Measurements from ENCODE around the gene ASB8.
"Not testable (repeated sequence)": the region's sequence is repeated elsewhere in the genome, so short reads cannot be mapped to it uniquely, and the experiment has no call there.

Gene ASB8

DNA sequence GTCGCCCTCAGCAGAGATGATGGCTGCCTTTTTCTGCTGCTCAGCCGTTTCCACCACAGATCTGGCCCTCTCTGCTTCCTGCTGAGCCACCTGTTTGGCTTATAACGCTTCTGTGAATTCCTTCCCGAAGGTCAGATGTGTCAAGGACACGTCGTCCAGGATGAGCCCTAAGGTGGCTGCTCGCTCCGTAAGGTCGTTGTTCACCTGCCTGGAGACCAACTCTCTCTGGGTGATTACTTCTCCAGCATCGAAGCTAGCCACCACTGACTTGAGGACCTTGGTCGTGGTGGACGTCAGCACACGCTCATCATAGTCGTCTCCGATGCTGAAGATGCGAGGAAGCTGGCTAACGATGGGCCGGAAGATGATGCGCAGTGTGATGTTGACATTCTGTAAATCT is 11.7 kb upstream of the ASB8 start:
- Mint-ChIP-seq H3K4me3 (no peak overlapping the region), H3K9me3 (no peaks in the 10 kb centered on the region), H3K27ac (no peak overlapping the region), H3K27me3 (peaks cover 8% of the 10 kb centered on the region), H3K4me1 (ENCODE audit: low read depth) (no peaks in the 10 kb centered on the region), H3K36me3 (ENCODE audit: low read depth) (no peaks in the 10 kb centered on the region)
- no peak for DNase-seq

DNA sequence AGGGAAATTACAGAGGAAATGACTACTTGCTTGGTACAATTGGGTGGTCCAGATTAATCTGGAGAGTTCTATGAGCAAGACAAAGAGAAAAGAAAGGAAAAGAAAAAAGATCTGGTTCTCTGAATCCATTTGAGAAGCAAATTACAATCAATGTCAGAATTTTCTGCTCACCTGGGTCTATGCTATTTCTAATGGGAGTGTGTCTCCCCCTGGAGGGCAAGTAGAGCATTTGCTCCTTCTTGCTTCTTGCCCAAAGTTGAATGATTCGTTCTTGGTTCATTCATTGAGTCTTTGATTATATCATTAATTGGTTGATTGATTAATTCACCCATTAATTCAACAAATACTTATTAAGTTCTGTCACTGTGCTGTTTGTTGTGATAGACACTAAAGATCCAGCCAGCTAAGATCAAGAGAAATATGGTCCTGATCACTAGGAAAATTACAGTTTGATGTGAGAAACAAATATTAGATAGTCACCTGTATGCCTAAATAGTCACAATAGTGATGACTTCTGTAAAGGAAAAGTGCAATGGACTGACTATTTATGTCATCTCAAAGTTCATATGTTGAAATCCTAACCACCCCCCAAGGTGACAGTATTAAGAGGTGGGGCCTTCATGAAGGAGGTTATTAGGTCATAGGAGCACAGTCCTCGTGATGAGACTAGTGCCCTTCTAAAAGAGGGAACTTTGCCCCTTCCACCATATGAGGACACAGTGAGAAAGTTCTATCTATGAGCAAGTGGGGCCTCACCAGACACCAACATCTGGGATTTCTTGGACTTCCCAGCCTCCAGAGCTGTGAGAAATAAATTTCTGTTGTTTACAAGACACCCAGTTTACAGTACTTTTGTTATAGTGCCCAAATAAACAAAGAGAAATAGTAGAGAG is 8.0 kb upstream of the ASB8 start:
- Mint-ChIP-seq H3K9me3 (no peaks in the 10 kb centered on the region), H3K27me3 (peaks cover 8% of the 10 kb centered on the region), H3K36me3 (ENCODE audit: low read depth) (no peaks in the 10 kb centered on the region), H3K27ac (no peak overlapping the region), H3K4me3 (no peak overlapping the region), H3K4me1 (ENCODE audit: low read depth) (peaks cover 8% of the 10 kb centered on the region)
- DNase-seq = no peak

DNA sequence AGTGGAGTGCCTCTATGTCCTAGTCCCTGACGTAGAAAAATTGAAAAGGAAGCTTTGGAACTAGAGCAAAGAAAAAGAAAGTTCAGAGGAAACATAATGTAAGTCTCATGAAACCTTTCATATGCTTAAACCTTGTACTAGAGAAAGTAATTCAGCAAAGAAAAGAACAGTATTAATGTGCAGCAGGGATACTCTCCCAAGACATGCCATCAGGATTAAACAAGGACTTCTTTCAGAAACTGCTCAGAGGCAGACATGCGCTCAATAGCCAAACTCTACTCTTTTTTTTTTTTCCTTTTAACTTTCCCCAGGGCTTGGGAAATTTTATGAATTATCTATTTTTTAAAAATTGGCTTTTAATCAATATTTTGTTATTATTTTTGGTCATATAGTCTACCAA is 7.1 kb upstream of the ASB8 start:
- Mint-ChIP-seq H3K27me3 (peaks cover 8% of the 10 kb centered on the region), H3K4me1 (ENCODE audit: low read depth) (peaks cover 11% of the 10 kb centered on the region), H3K36me3 (ENCODE audit: low read depth) (no peaks in the 10 kb centered on the region), H3K27ac (no peak overlapping the region), H3K9me3 (no peaks in the 10 kb centered on the region), H3K4me3 (no peak overlapping the region)
- no peak for DNase-seq

DNA sequence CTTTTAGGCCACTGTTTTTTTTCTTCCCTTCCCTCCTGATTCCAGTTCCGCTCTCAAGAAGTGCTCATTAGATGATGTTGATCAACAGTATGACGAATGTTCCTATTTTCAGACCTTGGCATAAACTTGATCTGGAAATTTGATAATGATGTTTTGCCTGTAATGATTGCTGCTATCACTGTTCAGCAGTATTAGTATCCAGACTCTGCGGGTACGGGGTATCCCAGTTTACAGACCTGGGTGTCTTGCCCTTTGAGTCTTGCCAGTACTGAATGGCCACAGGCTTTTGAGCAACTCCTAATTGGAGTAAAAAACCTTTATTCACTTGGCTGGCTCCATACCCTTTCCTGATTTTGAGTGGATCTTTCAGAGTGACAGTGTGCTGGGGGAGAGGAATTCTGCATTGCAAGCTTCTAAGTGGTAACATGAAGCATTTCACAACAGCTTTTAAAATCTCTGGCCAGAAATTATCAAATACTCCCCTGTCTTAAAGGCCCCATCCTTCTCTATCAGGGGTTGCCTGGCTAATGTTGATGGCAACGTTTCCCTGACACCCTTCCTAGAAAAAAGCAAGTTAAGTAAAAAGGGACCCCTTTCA is 5.9 kb upstream of the ASB8 start:
- H3K27ac Mint-ChIP-seq = no peak overlapping the region

DNA sequence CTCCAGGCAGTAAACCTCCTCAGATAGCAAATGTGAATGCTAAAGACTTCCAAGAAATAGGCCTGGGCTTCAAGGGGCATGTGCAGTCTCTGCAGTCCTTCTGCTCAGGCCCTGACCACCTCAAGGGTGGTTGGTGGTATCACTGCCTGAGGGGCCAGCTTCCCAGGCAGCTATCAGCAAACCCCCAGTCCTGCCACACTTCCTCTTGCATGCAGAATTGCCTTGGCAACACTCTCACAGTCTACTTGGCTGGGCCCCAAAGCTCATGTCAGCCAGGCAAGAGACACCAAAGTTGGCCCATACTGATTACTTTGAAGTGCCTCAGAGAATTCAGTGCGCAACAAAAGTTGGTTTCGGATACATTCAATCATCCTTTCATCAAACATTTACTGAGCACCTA is 3.5 kb upstream of the ASB8 start:
- Mint-ChIP-seq H3K27me3 (peaks cover 2% of the 10 kb centered on the region), H3K4me1 (ENCODE audit: low read depth) (peaks cover 33% of the 10 kb centered on the region), H3K4me3 (no peak overlapping the region), H3K27ac (no peak overlapping the region), H3K36me3 (ENCODE audit: low read depth) (peaks cover 8% of the 10 kb centered on the region), H3K9me3 (no peaks in the 10 kb centered on the region)
- DNase-seq = no peak

More for the DNA sequence above, 5.9 kb upstream of the ASB8 start:
- H3K9me3 Mint-ChIP-seq = no peaks in the 10 kb centered on the region
- peaks cover 19% of the 10 kb centered on the region for H3K4me1 Mint-ChIP-seq (ENCODE audit: low read depth)
- no peak for DNase-seq
- H3K4me3 Mint-ChIP-seq = no peak overlapping the region
- no peaks in the 10 kb centered on the region for H3K36me3 Mint-ChIP-seq (ENCODE audit: low read depth)
- H3K27me3 Mint-ChIP-seq = peaks cover 8% of the 10 kb centered on the region

DNA sequence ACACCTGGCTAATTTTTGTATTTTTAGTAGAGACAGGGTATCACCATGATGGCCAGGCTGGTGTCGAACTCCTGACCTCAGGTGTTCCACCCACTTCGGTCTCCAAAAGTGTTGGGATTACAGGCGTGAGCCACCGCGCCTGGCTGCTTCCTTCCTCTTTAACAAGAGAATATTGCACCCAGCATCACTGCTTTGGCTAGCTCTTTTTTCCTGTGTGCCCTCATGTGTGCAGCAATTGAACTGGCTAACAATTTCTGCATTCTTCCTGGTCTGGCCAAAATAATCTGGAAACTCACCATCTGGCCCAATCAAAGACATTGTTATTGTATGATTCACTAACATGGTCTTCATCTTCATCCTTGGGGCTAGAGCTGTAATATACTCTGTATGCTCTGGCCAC is 2.7 kb upstream of the ASB8 start:
- no peak overlapping the region for H3K27ac Mint-ChIP-seq
- H3K27me3 Mint-ChIP-seq = no peaks in the 10 kb centered on the region
- H3K4me1 Mint-ChIP-seq (ENCODE audit: low read depth) = peaks cover 35% of the 10 kb centered on the region
- H3K9me3 Mint-ChIP-seq = no peaks in the 10 kb centered on the region
- H3K4me3 Mint-ChIP-seq = no peak overlapping the region
- H3K36me3 Mint-ChIP-seq (ENCODE audit: low read depth) = peaks cover 8% of the 10 kb centered on the region
- no peak for DNase-seq

DNA sequence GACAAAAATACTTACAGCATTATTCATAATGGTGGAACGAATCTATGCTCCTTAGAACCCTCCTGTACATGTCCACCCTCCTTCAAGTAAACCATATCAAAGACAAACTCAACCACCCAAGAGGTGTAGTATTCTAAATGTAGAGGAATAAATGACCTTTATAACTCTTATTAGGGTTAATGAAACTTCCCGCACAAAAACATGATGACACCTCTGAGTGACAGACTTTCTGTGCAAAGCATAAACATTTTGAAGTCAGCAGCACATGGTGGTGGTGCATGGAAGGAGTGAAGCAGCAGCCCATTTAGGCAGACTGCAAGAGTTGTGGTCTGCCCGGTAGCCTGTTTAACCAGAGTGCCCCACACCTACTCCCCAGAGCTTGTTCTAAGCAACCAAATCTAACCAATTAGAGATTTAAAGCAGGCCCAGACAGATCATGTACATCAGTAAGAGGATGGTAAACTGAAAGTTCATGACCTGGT is 615 bp upstream of the ASB8 start:
- peaks cover 48% of the 10 kb centered on the region for H3K4me1 Mint-ChIP-seq (ENCODE audit: low read depth)
- DNase-seq = peak; percentile 45
- H3K27me3 Mint-ChIP-seq = no peaks in the 10 kb centered on the region
- peak overlapping the region; percentile 96 for H3K4me3 Mint-ChIP-seq
- H3K9me3 Mint-ChIP-seq = no peaks in the 10 kb centered on the region
- H3K36me3 Mint-ChIP-seq (ENCODE audit: low read depth) = peaks cover 20% of the 10 kb centered on the region
- peak overlapping the region; percentile 98 for H3K27ac Mint-ChIP-seq

DNA sequence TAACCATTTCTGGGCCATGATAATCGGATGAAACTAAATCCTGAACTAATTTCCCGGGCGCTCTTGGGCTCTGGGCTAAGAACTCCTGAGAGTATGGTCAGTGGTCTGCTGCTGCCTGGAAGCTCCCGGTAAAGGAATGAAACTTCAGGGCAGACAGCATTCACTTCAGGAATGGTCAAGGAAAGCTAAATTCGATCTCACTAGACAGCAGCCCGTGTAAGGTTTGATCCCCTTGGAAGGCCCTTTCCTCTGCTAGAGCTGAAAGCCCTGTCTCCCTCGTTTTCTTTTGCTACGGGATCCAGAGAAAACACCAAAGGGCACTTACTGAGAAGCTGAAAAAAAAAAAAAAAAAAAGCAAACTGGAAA is 680 bp downstream of the ASB8 start:
- Mint-ChIP-seq H3K27ac (peak overlapping the region; percentile 98), H3K4me3 (peak overlapping the region; percentile 96), H3K27me3 (no peaks in the 10 kb centered on the region), H3K36me3 (ENCODE audit: low read depth) (peaks cover 32% of the 10 kb centered on the region), H3K4me1 (ENCODE audit: low read depth) (peaks cover 59% of the 10 kb centered on the region), H3K9me3 (no peaks in the 10 kb centered on the region)
- no peak for DNase-seq

DNA sequence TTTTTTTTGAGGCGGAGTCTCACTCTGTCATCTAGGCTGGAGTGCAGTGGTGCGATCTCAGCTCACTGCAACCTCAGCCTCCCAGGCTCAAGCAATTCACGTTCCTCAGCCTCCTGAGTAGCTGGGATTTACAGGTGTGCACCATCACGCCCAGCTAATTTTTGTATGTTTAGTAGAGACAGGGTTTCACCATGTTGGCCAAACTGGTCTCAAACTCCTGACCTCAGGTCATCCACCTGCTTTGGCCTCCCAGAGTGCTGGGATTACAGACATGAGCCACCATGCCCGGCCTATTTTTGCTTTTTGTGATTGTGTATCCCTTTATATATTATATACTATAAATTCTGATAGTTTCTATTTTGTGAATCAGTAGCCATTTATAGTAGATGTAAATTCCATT is 1.5 kb downstream of the ASB8 start:
- not testable (repeated sequence) for DNase-seq, H3K9me3 Mint-ChIP-seq, H3K27me3 Mint-ChIP-seq
- Mint-ChIP-seq H3K4me3 (peak overlapping the region; percentile 96), H3K36me3 (ENCODE audit: low read depth) (peaks cover 41% of the 10 kb centered on the region), H3K4me1 (ENCODE audit: low read depth) (peaks cover 62% of the 10 kb centered on the region), H3K27ac (peak overlapping the region; percentile 47)

DNA sequence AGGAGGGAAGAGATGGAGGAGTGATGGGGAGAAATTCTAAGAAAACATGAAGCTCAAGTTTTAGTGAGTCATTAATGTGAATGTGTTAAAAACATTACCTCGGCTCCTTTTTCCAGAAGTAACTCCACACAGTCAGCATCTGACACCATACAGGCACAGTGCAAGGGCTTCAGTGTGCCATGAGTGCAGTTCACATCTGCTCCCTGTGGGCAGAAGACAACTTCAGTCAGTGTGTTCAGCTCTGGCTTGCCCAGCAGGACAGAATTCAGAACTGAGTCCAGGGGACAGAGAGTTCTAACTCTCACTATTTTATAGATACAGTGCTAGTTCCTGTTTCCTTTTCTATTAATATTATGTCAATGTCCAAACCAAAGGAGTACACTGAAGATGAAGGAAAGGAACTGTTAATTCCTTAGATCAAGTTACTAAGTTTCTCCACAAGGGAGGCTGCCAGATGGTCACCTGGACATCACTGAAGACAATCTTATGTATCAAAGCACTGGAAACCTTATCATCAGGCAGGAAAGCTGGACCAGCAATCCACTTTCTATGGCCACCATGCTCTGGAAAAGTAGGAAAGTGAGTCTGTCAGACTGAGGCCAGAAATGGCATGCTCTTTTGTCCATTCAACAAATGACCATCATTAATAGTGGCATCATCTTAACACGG is 6.1 kb downstream of the ASB8 start:
- DNase-seq = no peak
- Mint-ChIP-seq H3K36me3 (ENCODE audit: low read depth) (peaks cover 77% of the 10 kb centered on the region), H3K4me3 (no peak overlapping the region), H3K4me1 (ENCODE audit: low read depth) (peaks cover 38% of the 10 kb centered on the region), H3K27ac (peak overlapping the region; percentile 87), H3K27me3 (no peaks in the 10 kb centered on the region), H3K9me3 (no peaks in the 10 kb centered on the region)

DNA sequence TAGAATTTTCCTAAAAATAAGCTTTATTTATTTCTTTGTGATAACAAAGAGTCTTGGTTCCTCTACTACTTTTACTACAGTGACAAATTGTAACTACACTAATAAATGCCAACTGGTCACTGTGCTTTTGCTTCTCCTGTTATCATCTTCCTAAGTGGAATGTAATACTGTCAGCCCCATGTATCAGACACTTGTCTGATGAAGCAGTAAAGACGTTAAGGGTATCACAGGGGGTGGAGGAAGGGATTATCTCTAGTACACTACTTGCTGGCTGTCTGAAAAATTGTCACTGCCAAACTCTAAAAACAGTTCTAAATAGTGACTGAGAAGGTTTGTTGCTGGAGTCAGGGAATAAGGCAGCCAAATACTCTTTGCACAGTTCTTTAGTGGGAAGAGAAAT is 11.3 kb downstream of the ASB8 start:
- H3K27me3 Mint-ChIP-seq = no peaks in the 10 kb centered on the region

DNA sequence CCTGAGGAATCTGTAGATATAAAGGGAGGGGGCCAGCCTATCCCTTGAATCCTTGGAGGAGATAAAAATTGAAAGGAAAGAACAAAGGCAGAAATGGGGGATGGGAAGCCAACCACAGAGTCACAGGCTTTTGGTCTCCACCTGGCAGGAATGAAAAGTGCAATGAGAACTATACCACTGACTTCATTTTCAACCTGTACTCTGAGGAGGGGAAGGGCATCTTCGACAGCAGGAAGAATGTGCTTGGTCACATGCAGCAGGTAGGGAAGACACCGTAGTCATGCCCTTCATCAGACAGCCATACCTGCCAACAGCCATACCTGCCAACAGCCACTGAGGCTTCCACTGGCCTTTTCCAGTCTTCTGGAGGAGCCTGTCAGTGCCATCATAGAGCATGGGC is 13.4 kb downstream of the ASB8 start:
- no peaks in the 10 kb centered on the region for H3K4me1 Mint-ChIP-seq (ENCODE audit: low read depth)
- no peaks in the 10 kb centered on the region for H3K27me3 Mint-ChIP-seq
- peaks cover 97% of the 10 kb centered on the region for H3K36me3 Mint-ChIP-seq (ENCODE audit: low read depth)
- no peak overlapping the region for H3K4me3 Mint-ChIP-seq
- no peaks in the 10 kb centered on the region for H3K9me3 Mint-ChIP-seq
- no peak for DNase-seq
- H3K27ac Mint-ChIP-seq = peak overlapping the region; percentile 5

More for the DNA sequence above, 11.3 kb downstream of the ASB8 start:
- Mint-ChIP-seq H3K27ac (peak overlapping the region; percentile 51), H3K9me3 (no peaks in the 10 kb centered on the region), H3K36me3 (ENCODE audit: low read depth) (peaks cover 98% of the 10 kb centered on the region), H3K4me3 (no peak overlapping the region), H3K4me1 (ENCODE audit: low read depth) (peaks cover 5% of the 10 kb centered on the region)
- DNase-seq = no peak

DNA sequence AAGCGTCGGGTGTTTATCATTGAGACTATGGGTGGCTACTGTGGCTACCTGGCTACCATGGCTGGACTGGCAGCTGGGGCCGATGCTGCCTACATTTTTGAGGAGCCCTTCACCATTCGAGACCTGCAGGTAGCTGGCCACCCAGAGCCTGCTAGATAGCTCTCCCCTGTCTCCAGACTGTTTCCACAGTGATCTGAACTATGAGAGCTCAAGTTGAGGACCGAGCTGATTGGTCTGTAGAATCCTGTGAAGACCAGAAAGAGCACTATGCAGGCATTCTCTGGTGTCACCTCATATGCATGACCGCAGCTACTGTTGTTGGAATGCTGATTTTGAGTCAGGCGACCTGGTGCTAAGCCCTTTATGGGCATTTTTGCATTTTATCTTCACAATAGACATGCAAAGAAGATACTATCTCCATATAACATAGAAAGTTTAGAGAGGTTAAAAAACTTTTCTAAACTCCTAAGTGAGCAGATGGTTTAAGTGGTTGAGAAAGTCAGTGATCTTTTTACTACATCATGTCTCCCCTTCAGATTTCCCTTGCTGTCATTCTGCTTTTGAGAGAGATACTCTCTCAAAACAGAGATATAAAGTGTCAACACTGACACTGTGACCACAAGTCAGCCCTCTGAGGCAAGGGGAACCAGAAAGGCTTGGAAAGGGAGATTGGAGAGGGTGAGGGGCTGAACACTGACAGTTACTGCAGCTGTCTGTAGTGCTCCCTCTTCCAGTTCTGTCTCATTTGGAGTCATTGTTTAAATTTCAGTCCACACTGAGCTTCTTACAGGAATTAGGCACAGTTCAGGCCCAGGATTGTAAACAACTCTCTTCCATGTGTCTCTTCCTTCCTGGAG is 14.3 kb downstream of the ASB8 start:
- DNase-seq = no peak
- Mint-ChIP-seq H3K36me3 (ENCODE audit: low read depth) (peaks cover 97% of the 10 kb centered on the region), H3K4me3 (no peak overlapping the region), H3K27ac (peak overlapping the region; percentile 5), H3K9me3 (no peaks in the 10 kb centered on the region), H3K27me3 (no peaks in the 10 kb centered on the region), H3K4me1 (ENCODE audit: low read depth) (no peaks in the 10 kb centered on the region)

DNA sequence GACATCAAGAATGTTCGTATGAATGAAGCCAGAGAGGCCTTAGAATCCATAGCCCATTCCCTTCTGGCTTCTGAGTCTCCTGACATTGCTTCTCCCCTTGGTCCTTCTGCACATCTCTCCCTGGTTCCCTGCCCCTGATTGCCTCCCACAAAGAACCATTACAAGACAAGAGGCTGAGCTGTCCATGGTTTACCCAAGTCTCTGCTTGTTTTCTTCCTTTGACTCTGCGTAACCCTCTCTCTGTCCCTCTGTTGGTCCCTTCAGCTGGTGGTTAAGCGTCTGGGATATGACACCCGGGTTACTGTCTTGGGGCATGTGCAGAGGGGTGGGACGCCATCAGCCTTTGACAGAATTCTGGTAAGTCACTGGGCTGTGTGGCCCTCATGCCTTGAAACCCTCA is 22.3 kb downstream of the ASB8 start:
- Mint-ChIP-seq H3K4me1 (ENCODE audit: low read depth) (no peaks in the 10 kb centered on the region), H3K9me3 (no peaks in the 10 kb centered on the region), H3K27ac (no peak overlapping the region), H3K36me3 (ENCODE audit: low read depth) (peaks cover 95% of the 10 kb centered on the region), H3K27me3 (no peaks in the 10 kb centered on the region), H3K4me3 (no peak overlapping the region)
- no peak for DNase-seq

All from activated T-cell treated with anti-CD3 and anti-CD28 coated beads, Interleukin-2, amount 50 U/mL, for 24 hours (primary cell).